BLaER1 (cell line): ENCODE data around the gene UBL3.
A peak's percentile ranks its signal among the peaks of the same experiment; 100 is the strongest.

Source experiments
- H3K27ac ChIP-seq: shearing (Covaris generic); formaldehyde crosslinking; 2 replicates; pipeline ENCODE4 v1.8.1; 2022
- H3K27me3 ChIP-seq: shearing (Covaris generic); formaldehyde crosslinking; 2 replicates; pipeline ENCODE4 v1.8.1; 2022
- H3K36me3 ChIP-seq: shearing (Covaris generic); formaldehyde crosslinking; 2 replicates; pipeline ENCODE4 v1.8.1; 2022
- H3K4me1 ChIP-seq: shearing (Covaris generic); formaldehyde crosslinking; 2 replicates; pipeline ENCODE4 v1.8.1; 2022
- H3K4me2 ChIP-seq: shearing (Covaris generic); formaldehyde crosslinking; 2 replicates; pipeline ENCODE4 v1.8.1; 2022
- H3K4me3 ChIP-seq: shearing (Covaris generic); formaldehyde crosslinking; 2 replicates; pipeline ENCODE4 v1.8.1; 2022
- H3K9ac ChIP-seq: shearing (Covaris generic); formaldehyde crosslinking; 2 replicates; pipeline ENCODE4 v1.8.1; 2022
- H3K9me3 ChIP-seq: shearing (Covaris generic); formaldehyde crosslinking; 2 replicates; pipeline ENCODE4 v1.8.1; 2022
- H4K20me1 ChIP-seq: shearing (Covaris generic); formaldehyde crosslinking; 2 replicates; pipeline ENCODE4 v1.8.1; 2022
- Cebpa-rat ChIP-seq: shearing (Covaris generic); IDR thresholded peaks from 2 replicates; pipeline ENCODE4 v1.8.1; 2022

UBL3 gene

GRCh38 chr13:29847501-29847983 is 2.9 kb downstream of the UBL3 start:
- Histone ChIP-seq H3K4me2 (peak overlapping the region; percentile 89), H3K9ac (peak overlapping the region; percentile 75), H4K20me1 (peaks cover 44% of the 10 kb centered on the region), H3K27ac (peak overlapping the region; percentile 62), H3K9me3 (no peaks in the 10 kb centered on the region), H3K27me3 (no peaks in the 10 kb centered on the region), H3K4me3 (peak overlapping the region; percentile 97), H3K36me3 (no peaks in the 10 kb centered on the region), H3K4me1 (peaks cover 26% of the 10 kb centered on the region)
- TF ChIP-seq Cebpa-rat, result no peak

DNA sequence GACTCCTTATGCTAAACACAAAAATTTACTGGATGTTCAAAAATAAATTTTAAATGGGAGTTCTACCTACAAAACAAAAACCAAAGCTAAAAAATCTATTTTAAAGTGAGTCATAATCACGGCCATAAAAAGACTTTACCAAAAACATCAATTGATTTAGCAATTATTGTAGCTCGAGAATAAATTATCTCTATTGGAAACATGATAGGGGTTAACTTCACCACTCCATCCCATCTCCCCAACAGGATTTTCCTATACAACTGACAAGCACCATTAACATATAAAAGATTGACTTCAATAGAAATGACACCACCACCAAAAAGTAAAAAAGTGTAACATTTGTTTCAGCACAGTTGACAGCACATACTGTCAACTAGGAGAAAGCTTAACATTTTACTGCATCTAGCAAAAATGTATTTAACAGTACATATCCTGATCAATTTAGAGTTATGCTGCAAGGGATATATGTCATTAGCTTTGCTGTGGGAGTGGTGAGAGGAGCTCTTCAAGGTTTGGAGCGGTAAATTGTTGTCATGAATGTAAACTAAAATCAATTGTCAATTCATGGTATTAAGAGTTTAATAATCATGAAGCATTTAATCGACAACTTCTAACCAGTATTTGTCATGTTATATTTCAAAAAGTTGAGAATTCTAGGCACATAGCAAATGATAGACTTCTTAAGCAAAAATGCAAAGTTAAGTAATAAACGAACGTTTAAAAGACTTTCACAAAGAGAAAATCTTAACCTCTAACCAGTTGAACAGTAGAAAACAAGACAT is 3.8 kb downstream of the UBL3 start:
- H3K4me3 ChIP-seq, result peak overlapping the region; percentile 97

DNA sequence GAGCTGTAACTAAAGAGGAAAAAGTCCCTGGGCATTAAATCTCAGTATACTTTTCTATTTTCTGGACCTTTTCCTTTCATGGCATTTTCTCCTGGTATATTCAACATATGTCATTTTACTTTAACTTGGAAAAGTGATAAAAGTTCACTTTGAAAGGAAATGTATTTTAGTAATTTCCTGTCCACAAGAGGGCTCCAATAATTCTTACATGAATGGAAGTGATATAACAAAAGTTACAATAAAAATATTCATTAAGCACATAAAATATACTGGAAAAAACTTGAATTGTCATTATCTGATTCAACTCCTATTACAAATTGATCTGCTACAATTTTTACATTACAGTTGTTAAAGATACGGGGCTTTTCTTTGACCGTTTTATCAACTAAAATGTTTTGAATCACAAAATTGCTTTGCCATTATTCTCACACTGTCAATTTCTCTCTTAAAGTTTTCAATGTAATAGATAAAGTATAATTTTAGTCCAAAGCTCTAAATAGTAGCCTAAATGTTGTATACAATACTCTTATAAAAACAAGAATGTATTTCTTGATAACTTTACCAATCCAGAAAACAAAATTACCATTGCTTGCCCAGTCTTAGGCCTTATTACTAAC is 4.9 kb downstream of the UBL3 start:
- no peak overlapping the region for H3K27ac ChIP-seq
- no peak overlapping the region for H3K4me2 ChIP-seq
- H4K20me1 ChIP-seq, result peaks cover 64% of the 10 kb centered on the region
- no peaks in the 10 kb centered on the region for H3K9me3 ChIP-seq
- H3K36me3 ChIP-seq, result no peaks in the 10 kb centered on the region
- TF ChIP-seq Cebpa-rat, result no peak
- peaks cover 26% of the 10 kb centered on the region for H3K4me1 ChIP-seq
- no peak overlapping the region for H3K4me3 ChIP-seq
- no peak overlapping the region for H3K9ac ChIP-seq
- no peaks in the 10 kb centered on the region for H3K27me3 ChIP-seq

More for the DNA sequence above, 3.8 kb downstream of the UBL3 start:
- Histone ChIP-seq H3K9me3 (no peaks in the 10 kb centered on the region), H3K4me1 (peaks cover 26% of the 10 kb centered on the region), H3K27ac (no peak overlapping the region), H3K27me3 (no peaks in the 10 kb centered on the region), H4K20me1 (peaks cover 53% of the 10 kb centered on the region), H3K4me2 (peak overlapping the region; percentile 89), H3K9ac (peak overlapping the region; percentile 75), H3K36me3 (no peaks in the 10 kb centered on the region)
- TF ChIP-seq Cebpa-rat, result no peak

DNA sequence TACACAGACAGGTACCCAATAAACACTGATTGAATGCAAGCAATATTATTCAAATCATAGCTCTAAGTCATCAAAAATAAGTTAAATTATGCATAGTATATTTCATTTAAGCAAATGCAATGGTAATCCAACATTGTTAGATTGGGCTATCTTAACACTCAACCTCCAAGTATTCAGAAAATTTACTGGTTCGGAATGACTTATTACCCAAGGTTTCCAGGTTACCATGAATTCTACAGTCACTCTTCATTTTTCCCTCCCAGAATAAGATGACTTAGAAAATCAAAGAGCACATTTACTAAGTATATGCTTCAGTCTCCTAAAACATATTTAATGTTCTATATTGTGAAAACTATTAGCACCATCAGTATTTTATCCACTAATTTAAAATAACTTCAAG is 6.0 kb downstream of the UBL3 start:
- H3K36me3 ChIP-seq, result no peaks in the 10 kb centered on the region
- no peak overlapping the region for H3K4me3 ChIP-seq
- H3K4me1 ChIP-seq, result peaks cover 26% of the 10 kb centered on the region
- TF ChIP-seq Cebpa-rat, result no peak
- no peak overlapping the region for H3K4me2 ChIP-seq
- no peak overlapping the region for H3K27ac ChIP-seq
- H3K9ac ChIP-seq, result no peak overlapping the region
- no peaks in the 10 kb centered on the region for H3K9me3 ChIP-seq
- H3K27me3 ChIP-seq, result no peaks in the 10 kb centered on the region
- peaks cover 70% of the 10 kb centered on the region for H4K20me1 ChIP-seq

GRCh38 chr13:29840585-29840984 is 9.8 kb downstream of the UBL3 start:
- H3K4me1 ChIP-seq, result peaks cover under 1% of the 10 kb centered on the region; the same call in 1 of the 2 replicates
- no peak overlapping the region for H3K9ac ChIP-seq
- no peak overlapping the region for H3K4me3 ChIP-seq
- no peak for TF ChIP-seq Cebpa-rat
- peaks cover 61% of the 10 kb centered on the region for H4K20me1 ChIP-seq
- H3K27ac ChIP-seq, result no peak overlapping the region
- H3K27me3 ChIP-seq, result no peaks in the 10 kb centered on the region
- no peak overlapping the region for H3K4me2 ChIP-seq
- no peaks in the 10 kb centered on the region for H3K36me3 ChIP-seq
- H3K9me3 ChIP-seq, result no peaks in the 10 kb centered on the region

DNA sequence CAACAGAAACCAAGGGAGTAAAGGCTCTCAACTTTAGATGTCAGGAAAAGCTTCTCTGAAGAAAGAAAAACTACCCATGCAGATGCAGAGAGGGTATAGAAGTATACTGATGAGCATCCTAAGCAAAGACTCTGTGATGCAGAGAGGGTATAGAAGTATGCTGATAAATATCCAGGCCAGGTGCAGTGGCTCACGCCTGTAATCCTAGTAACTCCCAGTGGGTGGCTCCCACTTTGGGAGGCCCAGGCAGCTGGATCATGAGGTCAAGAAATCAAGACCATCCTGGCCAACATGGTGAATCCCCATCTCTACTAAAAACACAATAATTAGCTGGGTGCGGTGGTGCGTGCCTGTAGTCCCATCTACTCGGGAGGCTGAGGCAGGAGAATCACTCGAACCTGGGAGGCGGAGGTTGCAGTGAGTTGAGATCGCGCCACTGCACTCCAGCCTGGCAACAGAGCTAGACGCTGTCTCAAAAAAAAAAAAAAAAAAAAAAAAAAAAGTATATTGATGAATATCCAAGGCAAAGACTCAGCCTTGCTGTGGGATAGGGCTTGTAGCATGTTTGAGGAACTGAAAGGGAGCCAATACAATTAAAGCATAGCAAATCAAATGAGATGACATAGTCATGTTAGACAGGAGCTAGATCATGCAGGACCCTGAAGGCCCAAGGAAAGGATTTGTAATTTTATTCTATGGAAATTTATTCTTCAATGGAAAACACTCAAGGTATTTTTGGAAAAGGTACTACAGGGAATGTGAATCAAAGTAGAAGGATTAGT is 14.9 kb downstream of the UBL3 start:
- Histone ChIP-seq H3K36me3 (0 out of 2 replicates have a peak, but pooled peaks cover 14% of the 10 kb centered on the region), H3K4me3 (no peak overlapping the region), H4K20me1 (peaks cover 32% of the 10 kb centered on the region; the same call in 1 of the 2 replicates), H3K4me1 (no peaks in the 10 kb centered on the region), H3K9ac (no peak overlapping the region), H3K27me3 (no peaks in the 10 kb centered on the region), H3K27ac (no peak overlapping the region), H3K4me2 (no peak overlapping the region), H3K9me3 (no peaks in the 10 kb centered on the region)
- TF ChIP-seq Cebpa-rat, result no peak

DNA sequence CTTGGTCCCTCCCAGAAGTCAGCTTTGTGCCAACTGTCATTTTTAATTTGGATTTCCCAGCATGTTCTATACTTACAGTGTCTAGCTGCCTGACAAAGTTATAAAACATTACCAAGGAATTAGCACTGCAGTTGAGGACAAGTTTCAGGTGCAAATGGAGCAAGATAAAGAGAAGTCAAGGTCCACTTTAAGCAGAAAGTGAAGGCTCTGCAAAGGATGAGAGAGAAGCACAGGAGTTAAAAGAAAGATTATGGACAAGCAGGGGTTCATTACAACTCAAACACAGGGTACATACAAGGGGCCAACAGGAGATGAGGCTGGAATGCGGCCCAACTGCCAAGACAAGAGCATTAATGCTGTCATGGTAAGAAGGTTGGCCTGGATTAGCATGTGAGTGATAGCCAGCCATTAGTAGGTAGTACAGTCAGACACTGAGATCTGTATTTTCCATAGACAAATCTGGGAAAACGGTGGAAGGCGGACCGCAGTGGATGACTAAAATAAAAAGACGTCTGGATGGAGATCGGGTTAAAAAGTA is 17.6 kb downstream of the UBL3 start:
- no peak overlapping the region for H3K27ac ChIP-seq
- H4K20me1 ChIP-seq, result peaks cover 27% of the 10 kb centered on the region; the same call in 1 of the 2 replicates
- TF ChIP-seq Cebpa-rat, result no peak
- H3K4me2 ChIP-seq, result no peak overlapping the region
- peaks cover 14% of the 10 kb centered on the region for H3K9me3 ChIP-seq
- no peak overlapping the region for H3K4me3 ChIP-seq
- H3K27me3 ChIP-seq, result no peaks in the 10 kb centered on the region
- H3K9ac ChIP-seq, result no peak overlapping the region
- peaks cover 26% of the 10 kb centered on the region for H3K36me3 ChIP-seq
- H3K4me1 ChIP-seq, result no peaks in the 10 kb centered on the region

GRCh38 chr13:29830000-29830399 is 20.4 kb downstream of the UBL3 start:
- TF ChIP-seq Cebpa-rat, result no peak
- peaks cover 14% of the 10 kb centered on the region; the same call in 1 of the 2 replicates for H4K20me1 ChIP-seq
- peaks cover 23% of the 10 kb centered on the region for H3K36me3 ChIP-seq
- H3K9me3 ChIP-seq, result peaks cover 15% of the 10 kb centered on the region
- no peak overlapping the region for H3K27ac ChIP-seq
- H3K4me1 ChIP-seq, result no peaks in the 10 kb centered on the region
- H3K4me2 ChIP-seq, result no peak overlapping the region
- H3K27me3 ChIP-seq, result no peaks in the 10 kb centered on the region
- no peak overlapping the region for H3K9ac ChIP-seq
- no peak overlapping the region for H3K4me3 ChIP-seq

DNA sequence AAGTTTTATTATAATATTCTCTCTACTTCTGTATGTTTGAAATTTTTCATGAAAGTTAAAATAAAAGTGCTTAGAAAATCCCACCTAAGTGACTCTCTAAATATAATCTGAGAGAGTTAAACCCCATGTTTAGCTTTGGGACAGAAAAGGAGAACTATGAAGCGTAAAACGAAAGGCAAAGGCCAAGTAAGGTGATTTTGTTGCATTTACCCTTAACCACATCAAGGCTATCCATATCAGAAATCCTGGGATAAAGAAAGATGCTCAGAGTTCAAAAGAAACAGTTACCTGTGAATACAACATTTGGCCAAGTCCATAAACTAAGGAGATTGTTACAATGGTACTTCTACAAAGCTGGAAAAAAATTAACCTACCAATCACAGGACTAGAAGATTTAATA is 31.3 kb downstream of the UBL3 start:
- H3K4me3 ChIP-seq, result no peak overlapping the region
- TF ChIP-seq Cebpa-rat, result no peak
- peaks cover 35% of the 10 kb centered on the region for H3K4me1 ChIP-seq
- peaks cover 9% of the 10 kb centered on the region for H3K9me3 ChIP-seq
- no peak overlapping the region for H3K9ac ChIP-seq
- H3K27me3 ChIP-seq, result no peaks in the 10 kb centered on the region
- peak overlapping the region; percentile 86 for H3K4me2 ChIP-seq
- no peaks in the 10 kb centered on the region for H4K20me1 ChIP-seq
- H3K36me3 ChIP-seq, result no peaks in the 10 kb centered on the region
- peak overlapping the region; percentile 79 for H3K27ac ChIP-seq
